ENCODE results near the gene SLC50A1.

GRCh38 chr1:155183775-155184221 is 48.1 kb downstream of the SLC50A1 start:
- TF ChIP-seq, protein P1, sequence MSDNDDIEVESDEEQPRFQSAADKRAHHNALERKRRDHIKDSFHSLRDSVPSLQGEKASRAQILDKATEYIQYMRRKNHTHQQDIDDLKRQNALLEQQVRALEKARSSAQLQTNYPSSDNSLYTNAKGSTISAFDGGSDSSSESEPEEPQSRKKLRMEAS (IDR thresholded peaks at IDR 0.05) = no peak
- TF ChIP-seq CTCF (IDR thresholded peaks at IDR 0.05; ENCODE audit: low read depth, low read length, missing input control) = no peak
- TF ChIP-seq REST (IDR thresholded peaks at IDR 0.05) = no peak
- no peak for TF ChIP-seq RAD21 (IDR thresholded peaks at IDR 0.05)
- TF ChIP-seq ATF3 (IDR thresholded peaks at IDR 0.05) = no peak
- TF ChIP-seq RXRA (IDR thresholded peaks at IDR 0.05) = no peak
- TF ChIP-seq YY1 (IDR thresholded peaks at IDR 0.05) = no peak
- no peak for TF ChIP-seq FOXA1 (IDR thresholded peaks at IDR 0.05)
- no peak for TF ChIP-seq TAF1 (conservative IDR thresholded peaks at IDR 0.05)
- TF ChIP-seq EGR1 (IDR thresholded peaks at IDR 0.05; ENCODE audit: low read depth in 2 of 2) = no peak
- TF ChIP-seq SP1 (IDR thresholded peaks at IDR 0.05) = no peak
- TF ChIP-seq, protein P2, sequence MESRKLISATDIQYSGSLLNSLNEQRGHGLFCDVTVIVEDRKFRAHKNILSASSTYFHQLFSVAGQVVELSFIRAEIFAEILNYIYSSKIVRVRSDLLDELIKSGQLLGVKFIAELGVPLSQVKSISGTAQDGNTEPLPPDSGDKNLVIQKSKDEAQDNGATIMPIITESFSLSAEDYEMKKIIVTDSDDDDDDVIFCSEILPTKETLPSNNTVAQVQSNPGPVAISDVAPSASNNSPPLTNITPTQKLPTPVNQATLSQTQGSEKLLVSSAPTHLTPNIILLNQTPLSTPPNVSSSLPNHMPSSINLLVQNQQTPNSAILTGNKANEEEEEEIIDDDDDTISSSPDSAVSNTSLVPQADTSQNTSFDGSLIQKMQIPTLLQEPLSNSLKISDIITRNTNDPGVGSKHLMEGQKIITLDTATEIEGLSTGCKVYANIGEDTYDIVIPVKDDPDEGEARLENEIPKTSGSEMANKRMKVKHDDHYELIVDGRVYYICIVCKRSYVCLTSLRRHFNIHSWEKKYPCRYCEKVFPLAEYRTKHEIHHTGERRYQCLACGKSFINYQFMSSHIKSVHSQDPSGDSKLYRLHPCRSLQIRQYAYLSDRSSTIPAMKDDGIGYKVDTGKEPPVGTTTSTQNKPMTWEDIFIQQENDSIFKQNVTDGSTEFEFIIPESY (IDR thresholded peaks at IDR 0.05) = no peak

Measured in liver (tissue), 3 donors.